Measurements from ENCODE around the gene PKNOX1.
"Not testable (repeated sequence)": the region's sequence is repeated elsewhere in the genome, so short reads cannot be mapped to it uniquely, and the experiment has no call there.

DNA sequence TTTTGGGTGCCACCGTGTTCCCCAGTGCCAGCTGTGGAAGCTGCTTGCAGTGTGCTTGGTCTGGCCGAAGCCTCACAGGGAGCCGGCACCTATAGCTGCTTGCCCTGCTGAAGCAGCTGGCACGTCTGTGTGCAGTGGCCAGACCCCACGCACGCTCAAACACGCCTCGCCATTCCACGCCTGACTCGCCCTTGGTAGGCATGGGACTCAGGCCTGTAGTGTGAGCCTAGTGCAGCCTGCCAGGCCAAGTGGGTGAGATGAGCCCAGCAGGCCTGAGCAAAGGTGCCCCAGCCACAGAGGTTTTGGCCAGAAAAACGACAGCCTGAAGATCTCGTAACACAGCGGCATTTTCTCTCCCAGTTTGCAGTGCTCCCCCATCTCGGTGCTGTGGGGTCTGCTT, 68.9 kb downstream of the PKNOX1 start:
- TF ChIP-seq, protein P1, sequence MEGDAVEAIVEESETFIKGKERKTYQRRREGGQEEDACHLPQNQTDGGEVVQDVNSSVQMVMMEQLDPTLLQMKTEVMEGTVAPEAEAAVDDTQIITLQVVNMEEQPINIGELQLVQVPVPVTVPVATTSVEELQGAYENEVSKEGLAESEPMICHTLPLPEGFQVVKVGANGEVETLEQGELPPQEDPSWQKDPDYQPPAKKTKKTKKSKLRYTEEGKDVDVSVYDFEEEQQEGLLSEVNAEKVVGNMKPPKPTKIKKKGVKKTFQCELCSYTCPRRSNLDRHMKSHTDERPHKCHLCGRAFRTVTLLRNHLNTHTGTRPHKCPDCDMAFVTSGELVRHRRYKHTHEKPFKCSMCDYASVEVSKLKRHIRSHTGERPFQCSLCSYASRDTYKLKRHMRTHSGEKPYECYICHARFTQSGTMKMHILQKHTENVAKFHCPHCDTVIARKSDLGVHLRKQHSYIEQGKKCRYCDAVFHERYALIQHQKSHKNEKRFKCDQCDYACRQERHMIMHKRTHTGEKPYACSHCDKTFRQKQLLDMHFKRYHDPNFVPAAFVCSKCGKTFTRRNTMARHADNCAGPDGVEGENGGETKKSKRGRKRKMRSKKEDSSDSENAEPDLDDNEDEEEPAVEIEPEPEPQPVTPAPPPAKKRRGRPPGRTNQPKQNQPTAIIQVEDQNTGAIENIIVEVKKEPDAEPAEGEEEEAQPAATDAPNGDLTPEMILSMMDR (IDR thresholded peaks at IDR 0.05), result not testable (repeated sequence)
- TF ChIP-seq, protein P2, sequence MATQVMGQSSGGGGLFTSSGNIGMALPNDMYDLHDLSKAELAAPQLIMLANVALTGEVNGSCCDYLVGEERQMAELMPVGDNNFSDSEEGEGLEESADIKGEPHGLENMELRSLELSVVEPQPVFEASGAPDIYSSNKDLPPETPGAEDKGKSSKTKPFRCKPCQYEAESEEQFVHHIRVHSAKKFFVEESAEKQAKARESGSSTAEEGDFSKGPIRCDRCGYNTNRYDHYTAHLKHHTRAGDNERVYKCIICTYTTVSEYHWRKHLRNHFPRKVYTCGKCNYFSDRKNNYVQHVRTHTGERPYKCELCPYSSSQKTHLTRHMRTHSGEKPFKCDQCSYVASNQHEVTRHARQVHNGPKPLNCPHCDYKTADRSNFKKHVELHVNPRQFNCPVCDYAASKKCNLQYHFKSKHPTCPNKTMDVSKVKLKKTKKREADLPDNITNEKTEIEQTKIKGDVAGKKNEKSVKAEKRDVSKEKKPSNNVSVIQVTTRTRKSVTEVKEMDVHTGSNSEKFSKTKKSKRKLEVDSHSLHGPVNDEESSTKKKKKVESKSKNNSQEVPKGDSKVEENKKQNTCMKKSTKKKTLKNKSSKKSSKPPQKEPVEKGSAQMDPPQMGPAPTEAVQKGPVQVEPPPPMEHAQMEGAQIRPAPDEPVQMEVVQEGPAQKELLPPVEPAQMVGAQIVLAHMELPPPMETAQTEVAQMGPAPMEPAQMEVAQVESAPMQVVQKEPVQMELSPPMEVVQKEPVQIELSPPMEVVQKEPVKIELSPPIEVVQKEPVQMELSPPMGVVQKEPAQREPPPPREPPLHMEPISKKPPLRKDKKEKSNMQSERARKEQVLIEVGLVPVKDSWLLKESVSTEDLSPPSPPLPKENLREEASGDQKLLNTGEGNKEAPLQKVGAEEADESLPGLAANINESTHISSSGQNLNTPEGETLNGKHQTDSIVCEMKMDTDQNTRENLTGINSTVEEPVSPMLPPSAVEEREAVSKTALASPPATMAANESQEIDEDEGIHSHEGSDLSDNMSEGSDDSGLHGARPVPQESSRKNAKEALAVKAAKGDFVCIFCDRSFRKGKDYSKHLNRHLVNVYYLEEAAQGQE (IDR thresholded peaks at IDR 0.05; ENCODE audit: insufficient read depth in 1 of 2, low read depth in 2 of 2, low read length in 1 of 2), result not testable (repeated sequence)
- TF ChIP-seq POLR2AphosphoS5 (IDR thresholded peaks at IDR 0.05; ENCODE audit: low read depth, low read length); SIN3A (IDR thresholded peaks at IDR 0.05; ENCODE audit: borderline replicate concordance, insufficient read depth, low read depth, low read length): not testable (repeated sequence)

All from Panc1 (cell line).